Bone marrow (tissue), 2 donors: ENCODE data around the gene RHOBTB3.
A peak's percentile ranks its signal among the peaks of the same experiment; 100 is the strongest.
"Not testable (repeated sequence)": the region's sequence is repeated elsewhere in the genome, so short reads cannot be mapped to it uniquely, and the experiment has no call there.

Source experiments
- DNase-seq, 2 donors: peaks; one replicate each; lab custom pipeline; 2025; lab: John Stamatoyannopoulos, UW

Gene RHOBTB3

GRCh38 chr5:95821110-95822021 is 90.2 kb downstream of the RHOBTB3 start:
- no peak for DNase-seq

DNA sequence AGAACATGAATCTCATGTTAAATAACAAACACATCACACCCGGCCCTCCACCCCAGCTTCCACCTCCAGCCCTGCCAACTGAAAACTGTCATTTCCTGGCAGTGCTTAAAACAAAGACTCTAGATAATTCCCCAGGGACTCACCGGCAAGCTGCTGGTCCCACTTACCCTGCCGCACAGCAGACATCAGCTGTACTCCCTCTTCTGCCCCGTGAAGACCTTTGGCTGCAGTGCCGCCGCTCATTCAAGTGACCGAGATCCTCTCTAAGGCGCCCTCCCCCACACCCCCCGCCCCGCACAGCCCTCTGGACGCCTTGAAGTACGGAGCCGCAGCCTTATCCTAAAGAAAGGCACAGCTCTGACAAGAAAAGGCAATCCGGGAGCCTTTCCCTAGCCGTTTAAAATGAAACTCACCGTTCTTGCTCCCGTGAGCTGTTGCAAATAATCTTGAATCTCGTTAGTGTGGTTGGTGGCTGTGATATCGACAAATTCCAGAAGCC is 91.0 kb downstream of the RHOBTB3 start:
- peak; percentile 21 to 44 for DNase-seq

DNA sequence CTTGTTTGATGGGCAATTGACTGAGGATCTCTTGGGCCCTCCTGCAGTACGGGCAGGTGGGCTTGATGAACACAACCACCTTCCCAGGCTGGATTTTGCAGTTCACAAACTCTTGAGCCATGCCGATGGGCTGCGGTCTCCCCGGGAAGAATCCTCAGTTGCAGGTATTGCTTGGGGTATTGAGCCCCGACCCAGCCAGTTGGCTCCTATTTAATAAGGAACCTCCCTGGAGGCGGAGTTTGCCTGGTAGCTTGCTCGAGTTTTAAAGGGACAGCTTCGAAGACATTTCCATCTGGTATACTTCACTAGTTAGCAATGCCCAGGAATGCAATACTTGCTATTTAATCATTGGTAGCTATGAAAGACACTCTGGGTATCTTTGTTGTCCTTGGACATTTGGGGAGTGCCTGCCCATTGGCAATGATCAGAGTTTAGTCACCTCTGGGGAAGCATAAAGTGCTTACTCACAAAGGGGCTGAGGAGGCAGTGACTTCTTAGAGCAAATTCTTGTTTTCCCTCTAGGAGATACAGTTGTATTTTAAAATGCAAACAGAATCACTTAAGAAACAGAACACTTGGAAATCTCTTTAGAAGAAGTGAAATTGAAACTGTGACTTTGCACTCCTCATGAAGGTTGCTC is 91.5 kb downstream of the RHOBTB3 start, which contains the start of gene GLRX:
Gene GLRX (minus strand): TSS at position 185 of the 640 bp plus-strand sequence. CDS start 64 bp downstream, at position 121.
- DNase-seq: peak; percentile 37 to 44

- no peak for DNase-seq
Observed at GRCh38 chr5:95823218-95823737, 92.1 kb downstream of the RHOBTB3 start.

DNA sequence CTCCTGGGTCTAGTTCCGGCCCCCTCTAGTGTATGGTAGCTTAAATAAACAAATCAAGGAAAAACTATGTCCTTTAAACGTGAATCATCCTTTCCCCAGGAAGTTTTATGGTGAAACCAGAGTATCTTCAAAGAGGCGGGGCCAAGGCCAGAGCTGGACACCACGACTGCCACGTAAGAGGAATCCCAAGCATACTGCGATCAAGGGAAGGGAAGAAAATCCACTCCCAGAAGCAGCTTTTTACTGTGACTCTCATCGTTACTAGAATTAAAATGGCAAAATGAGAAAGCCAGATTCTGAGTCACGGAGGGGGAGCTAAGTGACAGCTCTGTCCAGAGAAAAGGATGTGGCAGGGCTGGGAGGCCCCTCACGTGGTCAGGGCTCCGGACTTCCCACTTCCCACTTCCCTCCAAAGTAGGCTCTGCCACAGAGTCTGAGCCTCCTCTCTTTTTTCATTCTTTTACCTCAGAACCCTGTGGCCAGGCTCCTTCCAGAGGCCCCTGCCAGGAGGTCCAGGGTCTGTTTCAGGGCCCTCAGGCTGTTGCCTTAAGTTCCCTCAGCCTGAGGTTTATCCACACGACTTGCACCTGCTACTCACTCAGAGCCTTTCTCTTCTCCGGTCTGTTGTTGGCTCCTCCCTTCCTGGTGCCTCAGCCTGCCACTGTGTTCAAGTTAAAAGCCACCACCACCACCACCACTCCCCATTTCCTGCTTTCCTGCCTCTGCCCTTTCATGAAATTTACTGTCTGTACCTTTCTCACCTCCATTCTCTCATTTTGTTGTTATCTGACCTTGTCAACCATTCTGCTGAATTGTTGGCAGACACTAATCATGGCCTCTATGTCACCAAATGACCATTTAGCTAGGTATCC is 92.8 kb downstream of the RHOBTB3 start:
- DNase-seq: peak; percentile 35 to 59

DNA sequence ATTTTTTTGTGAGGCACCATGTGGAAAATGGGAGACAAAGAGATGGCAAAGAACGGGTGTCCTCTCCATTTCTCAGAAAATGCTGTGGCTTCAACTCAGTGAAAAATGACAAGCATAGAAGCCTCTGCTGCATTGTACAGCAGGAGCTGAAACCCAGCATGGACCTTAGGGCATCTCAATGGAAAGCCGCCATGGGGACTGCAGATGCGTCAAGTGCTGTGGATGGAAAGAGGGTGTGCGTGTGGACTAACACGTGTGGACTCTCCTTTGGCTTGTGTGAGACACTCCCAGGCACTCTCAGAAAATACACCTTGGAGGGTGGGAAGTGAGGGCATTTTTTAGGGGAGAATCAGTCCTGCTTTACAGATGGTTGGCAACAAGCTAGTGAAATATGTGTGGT is 93.6 kb downstream of the RHOBTB3 start:
- DNase-seq: no peak

DNA sequence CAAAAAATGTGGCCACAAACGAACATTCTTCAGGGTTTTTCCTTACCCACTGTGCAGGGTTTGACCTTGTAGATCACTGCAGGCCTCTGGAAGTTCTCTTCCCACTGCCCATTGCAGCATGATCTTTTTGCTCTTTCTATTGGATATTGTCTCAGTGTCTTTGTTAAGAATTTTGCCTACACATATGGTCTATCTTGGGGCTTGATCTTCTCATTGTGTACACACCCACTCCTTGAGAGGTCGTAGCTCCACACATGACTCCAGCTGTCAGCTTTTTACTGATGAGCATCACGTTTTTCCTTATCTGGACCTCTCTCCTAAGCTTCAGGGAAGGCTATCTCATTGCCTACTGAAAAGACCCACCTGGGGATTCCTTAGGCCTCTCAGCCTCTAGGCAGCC is 94.4 kb downstream of the RHOBTB3 start:
- DNase-seq: no peak

- DNase-seq: no peak
Observed at GRCh38 chr5:95826949-95827891, 96.1 kb downstream of the RHOBTB3 start.

DNA sequence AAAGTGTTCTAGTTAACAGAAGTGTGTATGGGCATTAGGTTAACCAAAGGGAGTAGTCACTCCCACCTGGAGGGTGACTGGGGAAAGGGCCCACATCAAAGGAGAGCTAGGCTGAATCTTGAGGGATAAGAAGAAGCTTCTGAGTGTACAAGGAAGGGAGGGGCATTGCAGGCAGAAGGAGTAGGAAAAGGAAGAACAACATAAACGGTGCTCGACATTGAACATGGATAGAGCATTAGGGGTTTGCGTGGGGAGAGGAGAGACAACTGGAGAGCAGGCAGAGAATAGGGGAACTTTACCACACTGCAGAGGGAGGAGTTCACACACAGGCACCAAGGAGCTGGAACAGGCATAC is 96.7 kb downstream of the RHOBTB3 start:
- no peak for DNase-seq

GRCh38 chr5:95830226-95830625 is 99.1 kb downstream of the RHOBTB3 start:
- no peak for DNase-seq

- DNase-seq: no peak
Observed at GRCh38 chr5:95832664-95833063, 101.5 kb downstream of the RHOBTB3 start.

- DNase-seq: peak in 1 of 2 donors; percentile 71
Observed at GRCh38 chr5:95835682-95836385, 104.7 kb downstream of the RHOBTB3 start.

DNA sequence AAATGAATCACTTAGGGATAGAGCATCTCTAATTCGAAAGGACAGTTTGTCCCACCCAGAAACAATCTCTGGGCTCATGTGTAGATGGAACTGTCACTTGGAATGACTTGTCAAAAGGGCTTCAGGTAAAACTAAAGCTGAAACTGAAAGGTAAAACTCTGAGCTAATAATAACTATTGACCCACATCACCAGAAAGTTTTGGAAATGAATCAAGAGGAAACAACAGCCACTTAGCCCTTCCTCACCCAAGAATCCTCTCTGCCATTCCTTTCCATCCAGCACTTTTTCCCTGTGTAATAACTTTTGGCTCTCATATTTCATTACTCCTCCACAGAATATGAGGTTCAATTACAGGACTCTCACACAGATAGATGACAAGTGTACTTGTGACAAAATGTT is 105.4 kb downstream of the RHOBTB3 start:
- no peak for DNase-seq

DNA sequence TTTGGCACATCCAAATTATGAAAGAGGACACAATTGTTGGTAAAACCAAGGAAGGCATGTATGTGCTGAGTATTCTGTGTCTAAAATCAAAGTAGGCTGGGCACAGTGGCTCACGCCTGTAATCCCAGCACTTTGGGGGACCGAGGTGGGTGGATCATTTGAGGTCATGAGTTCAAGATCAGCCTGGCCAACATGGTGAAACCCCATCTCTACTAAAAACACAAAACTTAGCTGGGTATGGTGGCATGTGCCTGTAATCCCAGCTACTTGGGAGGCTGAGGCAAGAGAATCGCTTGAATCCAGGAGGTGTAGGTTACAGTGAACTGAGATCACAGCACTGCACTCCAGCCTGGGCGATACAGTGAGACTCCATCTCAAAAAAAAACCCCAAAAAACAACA is 105.8 kb downstream of the RHOBTB3 start:
- DNase-seq: not testable (repeated sequence)

GRCh38 chr5:95837492-95837891 is 106.4 kb downstream of the RHOBTB3 start:
- no peak for DNase-seq

DNA sequence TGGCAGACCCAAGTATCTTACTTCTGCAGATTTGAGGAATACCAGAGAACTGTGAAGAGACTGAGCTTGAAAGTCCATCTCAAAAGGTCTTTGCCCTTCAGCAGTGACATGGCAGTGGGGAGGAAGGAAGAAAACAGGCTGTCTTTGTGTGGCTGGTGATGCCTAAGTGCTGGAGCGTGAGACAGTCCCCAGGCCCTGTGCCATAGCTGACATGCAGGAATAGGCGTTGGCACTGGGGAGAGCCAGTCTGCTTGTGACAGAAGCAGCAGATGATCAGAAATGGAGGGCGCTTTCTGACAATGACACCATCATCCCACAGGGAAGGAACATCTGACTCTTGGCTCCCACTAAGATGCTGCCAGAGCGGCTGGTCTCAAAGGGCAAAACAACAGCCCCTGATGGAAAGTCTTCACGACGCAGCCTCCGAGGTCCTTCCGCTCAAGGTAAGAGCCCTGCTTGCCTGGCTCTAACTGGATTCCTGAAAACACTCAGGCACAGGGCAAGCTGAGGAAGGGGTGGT is 106.9 kb downstream of the RHOBTB3 start:
- DNase-seq: no peak

DNA sequence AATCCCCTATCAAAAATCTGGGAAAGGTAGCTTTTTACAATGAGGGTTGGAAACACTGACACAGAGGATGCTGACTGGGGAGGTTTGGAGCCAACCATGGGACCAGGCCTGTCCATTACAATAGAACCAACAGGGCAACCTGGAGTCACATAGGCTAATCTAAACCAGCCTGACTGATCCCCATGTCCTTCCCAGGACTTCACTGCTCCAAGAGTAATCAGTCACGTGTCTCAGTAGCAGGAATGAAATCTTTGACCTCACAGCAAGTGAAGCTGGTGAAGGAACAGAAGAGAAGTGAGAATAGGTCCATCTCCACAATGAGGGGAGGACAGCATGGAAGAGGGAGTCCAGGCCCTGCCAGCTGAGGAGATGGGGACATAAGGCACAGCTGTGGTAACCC is 107.4 kb downstream of the RHOBTB3 start:
- no peak for DNase-seq

GRCh38 chr5:95839658-95840057 is 108.5 kb downstream of the RHOBTB3 start:
- DNase-seq: no peak

- DNase-seq: no peak
Observed at GRCh38 chr5:95840956-95841705, 110.0 kb downstream of the RHOBTB3 start.
